HK-2 (cell line): ENCODE measurements around the gene DUSP22.

Experiments
- DNase-seq: peaks from one replicate; pipeline ENCODE4 v3.0.0-alpha.2; 2018; ENCODE audit not compliant: unreplicated experiment

The DUSP22 gene

DNA sequence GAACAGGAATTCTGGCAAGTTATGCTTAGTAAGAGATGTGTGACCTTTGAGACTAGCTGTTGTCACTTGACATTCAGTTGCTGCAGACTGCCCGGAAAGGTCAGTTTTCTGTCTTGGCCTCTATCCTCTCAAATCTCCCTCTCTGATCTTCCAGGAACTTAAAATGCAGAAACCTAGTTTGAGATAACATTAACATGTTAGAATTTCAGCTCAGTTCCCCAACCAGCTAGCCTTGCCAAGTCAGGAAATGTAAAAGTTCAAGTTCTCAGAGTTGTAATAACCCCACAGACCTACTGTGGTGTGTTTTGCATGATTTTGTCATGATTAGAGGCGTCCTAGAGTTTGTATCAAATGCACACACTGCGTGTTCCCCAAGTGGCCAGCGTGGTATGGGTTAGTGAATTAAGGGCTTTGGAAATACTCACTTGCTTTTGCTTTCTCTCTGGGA is 46.6 kb downstream of the DUSP22 start:
- no peak for DNase-seq

GRCh38 chr6:339480-339879 is 47.2 kb downstream of the DUSP22 start:
- no peak for DNase-seq

DNA sequence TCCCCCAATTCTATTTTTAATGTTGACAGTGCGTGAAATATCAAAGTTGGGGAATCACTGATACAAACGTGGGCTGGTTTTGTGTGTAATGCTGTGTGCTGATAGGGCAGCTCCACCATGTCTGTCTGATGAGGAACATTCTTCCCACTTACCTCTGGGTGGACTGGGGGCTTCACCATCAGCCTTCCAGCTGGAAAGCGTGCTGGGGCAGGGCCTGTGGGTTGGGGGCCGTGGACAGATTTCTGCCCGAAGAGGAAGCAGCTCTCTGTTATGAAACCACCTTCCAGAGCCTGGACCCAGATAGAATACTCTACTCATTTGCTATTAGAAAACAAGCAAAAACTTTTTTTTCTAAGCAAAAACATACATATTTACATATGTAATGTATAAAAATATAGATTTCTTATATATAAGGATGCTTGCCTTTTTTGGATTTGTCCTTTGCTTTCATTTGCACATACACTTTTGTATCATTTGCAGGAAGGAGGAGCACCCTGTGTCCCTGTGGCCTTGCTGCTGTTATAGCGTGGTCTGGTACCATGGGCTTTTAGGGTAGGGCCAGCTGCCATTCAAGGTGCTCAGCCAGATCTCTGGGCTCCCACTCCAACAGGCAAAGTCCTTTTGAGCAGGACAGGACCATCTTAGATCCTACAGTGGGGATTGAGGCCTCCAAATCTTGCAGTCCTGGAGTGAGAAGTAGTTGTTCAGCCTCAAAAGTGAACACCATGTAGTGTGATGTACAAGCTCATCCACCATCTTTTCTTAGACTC is 48.1 kb downstream of the DUSP22 start:
- no peak for DNase-seq

DNA sequence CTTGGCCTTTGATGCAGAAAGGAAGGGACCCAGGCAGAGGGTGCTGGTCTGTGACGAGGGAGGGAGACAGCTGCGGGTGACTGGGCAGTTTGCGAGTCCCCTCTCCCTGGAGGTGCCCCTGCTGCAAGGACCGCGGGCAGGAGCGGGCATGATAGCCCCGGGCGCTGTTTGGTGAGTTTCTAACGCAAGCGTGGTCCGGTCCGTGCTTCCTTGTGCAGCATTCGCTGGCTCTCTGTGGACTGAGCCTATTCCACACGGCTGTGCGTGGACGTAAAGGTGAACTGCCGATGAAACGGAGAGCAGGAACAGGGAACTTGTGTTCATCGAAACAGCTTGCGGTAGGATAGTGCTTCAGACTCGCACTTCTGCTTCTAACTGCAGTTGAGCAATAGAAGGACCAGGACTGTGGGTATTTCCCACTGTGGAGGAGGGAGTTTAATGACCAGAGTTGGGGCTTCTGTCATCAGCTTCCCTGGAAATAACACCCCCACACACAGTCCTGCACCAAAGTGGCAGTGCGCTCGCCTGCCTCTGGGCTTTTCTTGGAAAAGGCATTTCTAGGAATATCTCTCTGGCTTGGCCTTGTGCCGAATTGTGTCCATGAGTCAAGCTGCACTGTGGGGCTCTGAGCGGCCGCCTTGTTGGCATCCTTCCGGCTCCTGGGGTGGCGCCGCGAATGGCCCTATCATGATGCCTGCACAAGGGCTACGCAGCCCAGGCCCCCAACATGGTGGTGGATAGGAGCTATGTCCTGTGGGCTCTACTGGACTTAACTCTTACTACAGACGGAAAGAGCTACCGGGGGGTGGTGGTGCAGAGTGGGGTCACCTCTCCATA is 48.9 kb downstream of the DUSP22 start:
- no peak for DNase-seq

- no peak for DNase-seq
These were observed 49.9 kb downstream of the DUSP22 start for GRCh38 chr6:341914-342831.

DNA sequence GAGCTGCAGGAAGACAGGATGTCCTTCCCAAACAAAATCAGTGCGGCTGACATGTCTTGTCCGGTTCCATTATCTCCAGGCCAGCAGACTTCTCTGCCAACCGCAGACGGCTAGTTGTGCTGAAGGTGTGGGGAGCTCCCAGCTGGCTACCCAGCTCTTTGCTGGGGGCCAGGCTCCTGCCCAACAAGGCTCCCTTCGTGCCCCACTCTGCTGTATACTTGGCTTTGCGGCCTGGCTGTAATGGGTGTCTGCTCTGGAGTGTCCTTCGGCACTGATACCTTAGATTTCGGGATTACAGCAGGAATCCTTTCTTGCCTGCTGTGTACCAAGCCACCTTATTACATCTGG is 50.5 kb downstream of the DUSP22 start:
- DNase-seq: no peak

GRCh38 chr6:343226-343935 is 51.1 kb downstream of the DUSP22 start:
- no peak for DNase-seq

- no peak for DNase-seq
These were observed 51.9 kb downstream of the DUSP22 start for GRCh38 chr6:343960-344815.

GRCh38 chr6:344816-345340 is 52.6 kb downstream of the DUSP22 start:
- DNase-seq: no peak

GRCh38 chr6:345747-346385 is 53.6 kb downstream of the DUSP22 start:
- no peak for DNase-seq

GRCh38 chr6:346386-347030 is 54.2 kb downstream of the DUSP22 start:
- no peak for DNase-seq

DNA sequence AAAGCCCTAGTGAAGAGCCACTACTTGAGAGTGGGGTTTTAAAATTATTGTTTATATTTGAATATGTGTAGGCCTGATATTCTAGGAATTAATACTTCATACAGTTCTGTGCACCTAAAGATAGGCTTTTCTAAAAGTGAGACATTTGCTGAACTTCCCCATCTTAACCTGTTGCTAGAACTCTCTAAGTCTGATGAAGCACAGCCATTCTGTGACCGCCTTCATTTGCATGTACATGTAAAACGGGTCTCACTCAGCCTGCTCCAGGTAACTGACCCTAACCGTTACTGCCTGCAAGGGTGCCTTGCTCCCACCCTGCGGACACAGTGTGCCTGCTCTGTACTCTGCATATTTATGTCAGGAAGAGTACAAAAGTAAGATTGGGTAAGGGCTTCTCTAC is 54.9 kb downstream of the DUSP22 start:
- DNase-seq: no peak

DNA sequence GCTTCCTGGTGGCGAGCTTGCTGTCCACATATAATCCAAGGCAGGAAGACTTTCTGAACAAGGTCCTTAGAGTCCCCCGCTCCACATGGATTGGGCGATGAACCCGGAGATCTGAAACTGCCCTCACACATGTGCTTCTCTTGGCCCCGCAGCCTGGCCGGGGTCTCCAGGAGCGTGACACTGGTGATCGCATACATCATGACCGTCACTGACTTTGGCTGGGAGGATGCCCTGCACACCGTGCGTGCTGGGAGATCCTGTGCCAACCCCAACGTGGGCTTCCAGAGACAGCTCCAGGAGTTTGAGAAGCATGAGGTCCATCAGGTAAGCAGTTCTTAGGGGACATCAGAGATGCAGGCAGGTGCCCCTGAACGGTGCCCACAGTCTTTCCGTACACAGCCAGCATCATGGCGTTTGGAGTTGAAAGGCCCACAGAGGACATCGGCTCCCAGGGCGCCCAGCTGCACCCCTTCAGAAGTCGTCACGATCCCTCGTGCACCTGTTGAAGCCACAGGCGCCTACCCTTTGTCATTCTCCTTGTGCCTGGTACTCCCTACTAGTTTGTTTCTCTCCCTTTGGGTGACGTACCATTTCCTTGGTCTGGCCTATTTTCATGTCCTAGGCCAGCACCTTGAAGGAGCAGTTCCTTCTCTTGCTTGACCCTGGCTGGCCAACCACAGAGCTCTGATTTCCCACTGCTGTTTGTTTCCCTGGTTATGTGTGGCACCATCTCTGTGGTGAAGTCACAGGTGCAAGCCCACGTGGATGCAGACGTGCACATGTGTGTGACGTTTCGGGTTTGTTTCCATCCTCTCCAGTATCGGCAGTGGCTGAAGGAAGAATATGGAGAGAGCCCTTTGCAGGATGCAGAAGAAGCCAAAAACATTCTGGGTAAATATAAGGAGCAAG is 55.9 kb downstream of the DUSP22 start:
- no peak for DNase-seq

GRCh38 chr6:348860-349396 is 56.6 kb downstream of the DUSP22 start:
- no peak for DNase-seq

GRCh38 chr6:349491-349921 is 57.2 kb downstream of the DUSP22 start:
- no peak for DNase-seq

DNA sequence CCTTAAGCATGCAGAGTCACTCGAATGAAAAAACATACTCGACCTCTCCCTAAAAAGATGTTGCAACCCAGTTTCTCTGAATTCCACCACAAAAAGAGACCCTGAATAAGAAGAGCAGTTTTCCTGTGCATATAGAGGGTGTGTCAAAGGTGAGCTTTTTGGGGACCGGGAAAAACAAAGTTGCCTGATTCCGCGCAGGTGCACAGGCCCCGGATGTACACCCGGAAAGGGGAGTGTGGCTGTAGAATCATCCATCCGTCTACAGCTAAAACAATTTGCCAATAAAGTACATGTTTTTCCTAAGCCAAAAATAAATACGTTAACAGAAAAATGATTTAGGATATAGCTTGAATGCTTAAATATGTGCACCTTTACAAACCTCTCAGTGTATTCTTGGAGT is 58.1 kb downstream of the DUSP22 start:
- DNase-seq: no peak

GRCh38 chr6:351011-351866 is 59.0 kb downstream of the DUSP22 start:
- DNase-seq: no peak
